T-helper 22 cell (primary cell): ENCODE results near the gene KIF1C.

ENCODE experiments used
- DNase-seq: peaks from one replicate; pipeline ENCODE4 v3.0.0-alpha.2; 2020; ENCODE audit warnings: low read depth

KIF1C gene

DNA sequence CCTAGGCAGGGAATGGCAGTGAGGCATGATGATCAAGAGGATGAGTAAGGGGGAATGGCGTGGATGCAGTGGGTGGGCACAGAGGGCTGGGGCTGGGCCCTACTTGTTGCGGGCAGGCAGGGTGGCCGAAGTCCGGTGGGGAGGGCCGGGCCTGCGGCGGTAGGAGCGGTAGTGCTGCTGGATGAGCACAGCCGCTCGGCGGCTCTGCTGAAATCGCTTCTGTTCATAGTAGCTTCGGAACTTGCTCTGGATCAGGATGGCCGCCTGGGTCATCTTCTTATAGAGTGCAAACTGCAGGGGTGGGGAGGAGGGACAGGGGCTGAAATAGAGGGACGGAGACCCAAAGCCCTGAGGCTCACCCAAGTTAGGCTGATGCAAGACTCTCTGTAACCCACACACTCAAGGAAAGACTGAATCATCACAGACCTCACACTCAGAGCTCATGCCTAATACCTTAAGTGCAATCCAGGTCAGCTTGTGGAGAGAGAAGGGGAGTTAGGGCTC is 28.7 kb upstream of the KIF1C start:
- no peak for DNase-seq

DNA sequence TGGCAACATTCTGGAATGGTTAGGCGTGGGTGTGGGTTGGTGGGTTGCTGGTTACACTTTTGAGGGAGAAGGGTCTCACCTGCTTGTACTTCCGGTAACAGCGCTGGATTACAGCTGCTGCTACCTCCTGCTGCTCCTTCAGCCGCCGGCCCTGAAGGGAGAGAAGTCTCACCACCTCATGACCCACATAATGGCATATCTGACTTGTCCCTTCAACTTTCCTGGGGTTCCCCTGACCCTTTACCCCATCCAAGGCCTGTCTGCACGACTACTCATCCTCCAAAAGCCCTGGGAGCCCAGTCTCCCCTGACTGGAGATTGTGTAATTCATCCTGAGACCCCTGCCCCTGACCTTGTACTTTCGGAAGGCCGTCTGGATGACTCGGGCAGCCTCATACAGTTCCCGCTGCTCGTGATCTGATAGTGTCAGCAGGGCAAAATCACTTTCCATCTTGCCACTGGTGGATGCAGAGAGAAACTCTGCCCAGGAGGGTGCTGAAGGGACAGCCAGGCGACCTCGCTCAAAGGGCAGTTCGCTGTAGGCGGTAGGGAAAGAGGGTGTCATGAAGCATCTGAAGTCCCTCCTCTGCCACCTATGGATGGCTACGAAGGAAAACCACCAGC is 28.1 kb upstream of the KIF1C start:
- no peak for DNase-seq

- DNase-seq, result no peak
Measured at GRCh38 chr17:4970273-4970672, 27.5 kb upstream of the KIF1C start.

GRCh38 chr17:4971826-4972225 is 25.9 kb upstream of the KIF1C start:
- no peak for DNase-seq

- DNase-seq, result no peak
Measured at GRCh38 chr17:4972322-4972721, 25.4 kb upstream of the KIF1C start.

GRCh38 chr17:4972752-4973151 is 25.0 kb upstream of the KIF1C start:
- no peak for DNase-seq

DNA sequence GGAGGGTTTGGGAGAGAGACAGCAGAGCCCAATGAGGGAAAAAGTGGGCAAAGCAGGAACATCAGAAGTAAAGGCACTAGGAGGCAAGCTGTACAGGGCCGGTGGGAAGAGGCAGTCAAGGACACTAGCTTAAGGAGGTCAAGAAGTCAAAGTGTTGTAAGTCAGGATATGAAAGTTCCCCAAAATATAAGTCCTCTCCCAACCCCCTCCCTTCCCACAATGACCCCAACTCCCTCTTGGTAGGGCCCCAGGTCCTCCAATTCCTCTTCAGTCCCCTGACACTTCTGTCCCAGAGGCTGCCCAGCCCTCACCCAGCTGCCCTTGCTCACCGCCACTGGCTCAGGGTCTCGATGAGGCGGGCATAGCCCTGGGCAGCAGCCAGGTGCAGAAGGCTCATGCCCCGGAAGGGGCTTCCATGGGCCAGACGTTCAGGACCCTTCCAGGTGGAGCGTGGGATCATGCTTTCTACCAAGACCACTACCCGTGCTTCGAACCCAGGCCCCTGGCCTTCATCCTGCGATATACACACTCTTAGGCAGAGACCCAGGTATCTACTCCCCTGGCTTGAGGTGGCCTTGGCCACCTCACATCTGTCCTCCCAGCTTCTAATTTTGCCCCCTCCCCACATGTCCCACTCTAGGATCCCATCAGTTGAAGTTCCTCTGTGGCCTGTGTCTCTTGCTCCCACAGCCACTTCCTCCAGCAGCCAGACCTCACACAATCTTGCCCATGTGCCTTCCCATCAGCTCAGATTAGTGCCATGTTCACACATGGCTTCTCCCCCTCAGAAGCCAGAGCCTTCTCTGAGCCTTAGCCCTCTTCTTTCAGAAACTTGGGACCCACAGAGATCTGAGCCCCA is 24.3 kb upstream of the KIF1C start:
- DNase-seq, result no peak

GRCh38 chr17:4974115-4974670 is 23.6 kb upstream of the KIF1C start:
- no peak for DNase-seq

DNA sequence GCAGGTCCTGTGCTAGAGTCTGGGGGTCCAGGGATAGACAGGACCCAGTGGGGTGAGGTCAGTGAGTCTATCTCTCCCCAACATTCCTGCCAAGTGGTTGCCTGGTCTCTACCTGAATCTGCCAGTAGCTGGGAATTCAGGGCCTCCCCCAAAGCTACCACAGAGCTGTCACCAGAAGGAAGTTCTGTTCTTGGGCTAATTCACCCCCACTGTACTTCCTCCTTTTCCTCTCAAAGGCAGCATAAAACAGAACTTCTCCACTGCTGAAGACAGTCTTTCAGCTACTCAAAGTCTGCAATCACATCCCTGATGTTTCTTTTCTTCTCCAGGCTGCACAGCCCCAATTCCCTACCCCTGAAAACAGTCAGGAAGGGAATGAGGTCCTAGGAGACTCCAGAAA is 19.0 kb upstream of the KIF1C start:
- DNase-seq, result no peak

GRCh38 chr17:4980644-4981216 is 17.0 kb upstream of the KIF1C start:
- DNase-seq, result no peak

DNA sequence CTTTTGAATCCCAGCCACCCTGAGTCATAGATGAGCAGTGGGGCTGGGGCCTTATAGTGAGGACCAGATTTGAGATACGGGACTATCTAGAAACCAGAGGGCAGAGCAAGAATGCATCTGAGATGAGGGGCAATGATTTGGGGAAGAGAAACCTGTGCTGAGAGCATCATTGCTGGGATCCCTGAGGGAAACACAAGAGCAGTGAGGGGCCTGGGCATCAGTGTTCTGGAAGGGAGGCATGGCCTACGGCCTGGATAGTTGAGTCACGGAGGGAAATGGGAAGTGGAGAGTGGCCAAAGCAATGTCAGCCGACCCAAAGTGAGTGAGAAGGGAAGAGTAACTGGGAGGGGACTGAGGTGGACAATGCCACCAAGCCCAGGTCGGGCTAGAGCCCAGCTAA is 15.4 kb upstream of the KIF1C start:
- no peak for DNase-seq

DNA sequence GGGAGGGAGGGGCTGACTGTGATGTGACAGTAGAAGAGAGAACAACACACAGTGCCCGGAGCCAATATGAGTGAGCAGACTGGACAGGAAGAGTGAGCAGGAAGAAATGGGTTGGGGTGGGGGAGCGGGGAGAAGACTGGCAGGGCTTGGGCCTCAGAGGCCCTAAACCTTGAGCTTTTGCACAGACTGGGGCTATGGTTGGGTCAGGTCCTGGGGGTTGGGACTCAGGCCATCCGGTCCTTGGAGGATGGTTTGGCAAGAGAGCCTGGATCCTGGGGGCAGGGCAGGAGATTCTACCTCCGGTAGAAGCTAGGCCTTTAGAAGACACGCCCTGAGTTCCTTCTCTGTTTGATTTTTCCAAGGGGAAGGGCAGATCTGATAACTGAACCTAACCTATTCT is 11.3 kb upstream of the KIF1C start:
- no peak for DNase-seq

DNA sequence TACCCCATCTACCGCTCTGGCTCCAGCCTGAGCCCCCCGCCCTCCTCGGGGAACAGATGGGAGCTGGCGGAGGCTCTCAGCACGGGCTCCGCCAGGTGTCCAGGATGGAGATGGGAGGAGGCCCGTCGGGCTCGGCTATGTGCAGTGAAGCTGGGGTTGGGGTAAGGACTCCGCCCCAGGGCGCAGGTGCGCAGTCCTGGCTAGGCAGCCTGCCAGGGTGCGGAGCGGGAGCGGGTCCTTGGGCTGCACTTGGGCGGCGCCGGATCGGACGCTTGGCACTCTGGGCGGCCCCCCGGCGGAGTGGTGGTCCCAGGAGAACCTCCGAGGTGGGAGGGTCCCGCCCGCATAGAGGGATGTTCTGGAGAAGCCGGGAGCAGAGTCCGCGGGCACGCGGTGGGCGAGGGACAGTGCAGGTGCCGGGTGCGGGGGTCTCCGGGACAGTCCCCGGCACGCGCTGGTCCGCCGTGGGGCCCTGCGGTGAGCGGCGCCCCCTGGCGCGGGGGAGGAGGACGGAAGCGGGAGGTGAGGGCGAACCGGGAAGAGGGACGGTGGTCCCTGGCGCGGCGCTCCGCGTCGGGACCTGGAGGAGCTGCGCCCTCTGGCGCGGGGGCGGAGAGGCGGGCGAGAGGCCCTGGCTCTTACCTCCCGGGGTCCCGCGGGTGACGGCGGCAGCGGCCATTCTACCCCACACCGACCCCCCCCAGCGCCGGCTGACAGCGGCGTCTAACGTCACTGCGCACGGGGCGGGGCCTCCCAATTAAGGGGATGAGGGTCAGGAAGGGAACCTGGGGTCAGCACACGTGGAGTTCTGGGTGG is 10.6 kb upstream of the KIF1C start, which contains the start of gene CAMTA2:
TSS of gene CAMTA2 (minus strand) at position 725 of the 816 bp plus-strand sequence. CDS start 1,453 bp downstream, outside the sequence.
- peak; percentile 88 for DNase-seq

- DNase-seq, result no peak
Measured at GRCh38 chr17:4987767-4988567, 9.8 kb upstream of the KIF1C start.

- DNase-seq, result no peak
Measured at GRCh38 chr17:4994081-4994595, 3.6 kb upstream of the KIF1C start.

DNA sequence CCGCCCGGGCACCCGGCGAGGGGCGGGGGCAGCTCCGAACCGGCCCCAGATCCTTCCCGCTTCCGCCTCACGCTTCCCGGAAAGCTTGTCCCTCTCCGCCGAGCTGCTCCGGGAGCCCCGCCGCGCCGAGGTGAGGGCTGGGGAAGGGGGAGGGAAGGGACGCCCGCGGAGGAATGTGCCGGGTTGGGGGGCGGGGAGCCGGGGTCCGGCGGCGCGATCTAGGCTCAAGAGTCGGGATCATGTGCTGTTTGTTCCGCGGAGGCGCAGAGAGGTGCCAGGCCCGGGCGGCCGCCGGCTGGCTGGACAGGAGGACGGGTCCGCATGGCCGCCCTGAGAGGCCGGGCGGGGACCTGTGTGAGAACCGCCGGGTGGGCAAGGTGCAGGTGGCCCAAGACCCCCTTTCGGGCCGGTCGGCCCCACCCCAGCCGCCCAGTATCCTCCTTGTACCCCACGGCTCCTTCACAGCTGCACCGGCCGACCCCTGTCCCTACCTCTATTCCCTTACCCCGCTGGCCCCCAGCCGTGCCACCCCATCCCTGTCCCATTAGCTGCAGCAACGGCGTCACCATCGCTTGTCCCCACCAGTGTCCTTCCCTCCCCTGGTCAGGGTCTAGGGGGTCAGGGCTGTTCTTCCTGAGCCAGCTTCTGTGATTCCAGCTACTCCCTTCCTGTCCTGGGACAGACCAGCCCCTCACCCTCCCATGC is 429 bp downstream of the KIF1C start:
- no peak for DNase-seq

DNA sequence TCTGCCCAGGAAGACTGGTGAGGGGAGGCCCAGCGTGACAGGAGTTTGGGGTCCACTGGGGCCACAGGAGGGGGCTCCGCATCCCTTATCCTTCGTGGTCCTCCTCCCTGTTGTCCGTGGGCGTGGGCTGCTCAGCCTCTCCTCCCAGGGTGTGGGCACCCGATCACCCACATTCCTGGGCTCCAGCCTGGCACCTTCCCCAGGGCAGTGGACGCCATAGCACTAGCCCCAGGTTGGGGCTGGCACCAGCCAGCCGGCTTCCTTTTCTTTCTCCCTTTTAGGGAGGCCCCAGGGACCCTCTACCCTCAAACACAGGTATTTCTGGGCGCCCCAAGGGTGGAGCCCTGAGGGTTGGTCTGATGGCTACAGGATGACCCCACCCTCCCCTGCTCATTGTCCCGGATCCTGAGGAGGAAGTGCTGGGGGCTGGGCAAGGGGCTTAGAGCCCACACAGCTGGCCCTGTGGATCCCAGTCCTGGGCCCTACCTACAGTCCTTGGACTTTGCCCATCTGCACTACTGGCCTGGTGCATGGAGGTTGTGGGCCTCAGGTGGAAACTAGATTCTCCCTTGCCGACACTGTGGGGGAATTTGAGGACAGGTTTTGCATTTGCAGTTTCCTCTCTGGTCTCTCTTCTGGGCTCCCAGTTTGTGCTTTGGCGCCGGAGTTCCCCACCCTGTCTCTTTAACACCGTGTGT is 1.1 kb downstream of the KIF1C start:
- DNase-seq, result no peak

GRCh38 chr17:4999430-5000093 is 1.8 kb downstream of the KIF1C start:
- no peak for DNase-seq

GRCh38 chr17:5000237-5000639 is 2.5 kb downstream of the KIF1C start:
- DNase-seq, result no peak
